T-cell (primary cell): Measurements from ENCODE around the gene C16orf95. TPM values are rescaled to one million over a fixed set of nuclear protein-coding genes. Genes with fewer than 3 reads are reported as not detected.

Source experiments
- ATAC-seq, 4 experiments: fragments of 200-7000 bp in 3 of 4; fragments of 150-1000 bp in 1 of 4; cut with Tn5 transposase; replicated peaks in 1 of 4; 1 replicate in 3 of 4; 2 replicates in 1 of 4; pipeline ENCODE4 v1.10.0; 2021; ENCODE audit warnings: moderate library complexity in 3 of 4, mild to moderate bottlenecking in 2 of 4, moderate number of reproducible peaks in 1 of 4
- CTCF ChIA-PET, 2 donors: fragments of 300-600 bp; sonication (Branson Sonifier 250); formaldehyde crosslinking; loops; one replicate each; lab custom pipeline; 2022; ENCODE audit warnings: antibody characterized with exemption in 2 of 2; lab: Charles Lee
- POLR2A ChIA-PET, 2 donors: fragments of 300-600 bp; sonication (Branson Sonifier 250); formaldehyde crosslinking; loops; one replicate each; lab custom pipeline; 2022; ENCODE audit warnings: antibody characterized with exemption in 2 of 2; lab: Charles Lee
- DNase-seq, 35 experiments: peaks; one replicate each; pipeline versions ENCODE4 v3.0.0 to v3.0.0-alpha.2; 2013 to 2023
- H3K27ac ChIP-seq: one replicate; pipeline ENCODE4 v1.5.1; 2013; ENCODE audit warnings: low read length
- H3K27me3 ChIP-seq, 2 experiments: replicated peaks in 1 of 2; 1 replicate in 1 of 2; 2 replicates in 1 of 2; pipeline versions ENCODE4 v1.6.1 to v1.7.0; 2013; ENCODE audit warnings: low read length in 1 of 2, mixed read lengths in 1 of 2; ENCODE audit not compliant: control insufficient read depth in 2 of 2, insufficient read depth in 2 of 2; ENCODE audit errors: extremely low read depth in 1 of 2
- H3K36me3 ChIP-seq, 2 donors: 1 replicate in 1 of 2; 2 replicates in 1 of 2; pipeline versions ENCODE4 v1.6.1 to v1.7.0; 2013; ENCODE audit warnings: low read length in 1 of 2; ENCODE audit not compliant: control insufficient read depth in 2 of 2, insufficient read depth in 1 of 2; ENCODE audit errors: extremely low read depth in 1 of 2
- H3K4me1 ChIP-seq, 2 experiments: 1 replicate in 1 of 2; 2 replicates in 1 of 2; pipeline versions ENCODE4 v1.6.1 to v1.7.0; 2013; ENCODE audit warnings: low read length in 2 of 2, mixed read lengths in 1 of 2; ENCODE audit not compliant: insufficient read depth in 2 of 2, control insufficient read depth in 1 of 2; ENCODE audit errors: extremely low read depth in 1 of 2
- H3K4me3 ChIP-seq, 2 donors: 1 replicate in 1 of 2; 2 replicates in 1 of 2; pipeline versions ENCODE4 v1.5.1 to v1.7.0; 2013; ENCODE audit warnings: mild to moderate bottlenecking in 2 of 2, low read length in 1 of 2, moderate library complexity in 1 of 2; ENCODE audit not compliant: control insufficient read depth in 1 of 2; ENCODE audit errors: extremely low read depth in 1 of 2
- H3K9me3 ChIP-seq: 2 replicates; pipeline ENCODE4 v1.7.0; 2013
- H3K27ac Mint-ChIP-seq, 2 donors: one replicate each; pipeline ENCODE4 v1.8.0; 2020 to 2021; ENCODE audit warnings: mild to moderate bottlenecking in 2 of 2, mixed read lengths in 2 of 2
- H3K27me3 Mint-ChIP-seq, 2 donors: one replicate each; pipeline ENCODE4 v1.8.0; 2021 to 2022; ENCODE audit warnings: mixed read lengths in 2 of 2
- H3K36me3 Mint-ChIP-seq: one replicate; pipeline ENCODE4 v1.8.0; 2021; ENCODE audit warnings: mixed read lengths
- H3K4me1 Mint-ChIP-seq, 3 donors: one replicate each; pipeline ENCODE4 v1.8.0; 2020 to 2022; ENCODE audit warnings: mixed read lengths in 3 of 3, mild to moderate bottlenecking in 1 of 3
- H3K4me3 Mint-ChIP-seq, 3 donors: one replicate each; pipeline ENCODE4 v1.8.0; 2020 to 2022; ENCODE audit warnings: mild to moderate bottlenecking in 3 of 3, mixed read lengths in 3 of 3, moderate library complexity in 3 of 3
- H3K9me3 Mint-ChIP-seq, 3 donors: one replicate each; pipeline ENCODE4 v1.8.0; 2020 to 2022; ENCODE audit warnings: mixed read lengths in 3 of 3
- WGBS: methylation state at CpG from one replicate; pipeline ENCODE4 v1.1.5; 2013; ENCODE audit warnings: missing lambda C conversion rate; ENCODE audit not compliant: insufficient coverage; 5-methylcytosine and 5-hydroxymethylcytosine counted together
- total RNA-seq, 35 experiments: library from RNA in 6 of 35; stranded (reverse) in 6 of 35; fragments of 120-200 nt in 1 of 35; gene quantifications; one replicate each; pipeline versions ENCODE4 v1.2.1 to v1.2.4 and lab custom pipeline; 2013 to 2026

The C16orf95 gene
- total RNA-seq, 5 donors from 2014 or later (not counting 1 experiment from before 2014, with no cell fraction given): 0.98 to 3.1 (median 2.6) TPM

DNA sequence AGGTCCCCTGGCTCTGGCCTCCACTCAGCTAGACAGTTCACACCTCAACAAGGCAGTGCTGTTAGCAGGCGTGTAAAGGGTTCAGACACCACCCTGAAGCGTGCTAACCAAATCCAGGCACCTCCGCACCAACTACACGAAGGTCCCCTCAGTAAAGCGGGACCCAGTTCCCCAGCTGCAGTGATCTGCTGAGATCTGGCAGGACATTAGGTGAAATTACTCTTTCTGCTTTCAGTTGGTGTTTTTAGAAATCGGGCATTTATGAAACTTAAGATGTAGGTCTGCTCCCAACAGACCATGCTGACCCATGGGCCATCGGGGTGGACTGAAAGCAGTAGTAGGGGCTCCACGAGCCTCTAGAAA is 39.3 kb upstream of the C16orf95 start:
- DNase-seq: no peak
- WGBS: 97% methylated on average over 5 of the region's 8 CpGs
- H3K9me3 ChIP-seq: no peaks in the 10 kb centered on the region
- no peak overlapping the region for H3K4me3 ChIP-seq
- H3K36me3 Mint-ChIP-seq: peaks cover 31% of the 10 kb centered on the region
- H3K27me3 ChIP-seq: no peaks in the 10 kb centered on the region
- H3K9me3 Mint-ChIP-seq: no peaks in the 10 kb centered on the region
- ATAC-seq: no peak
- H3K4me1 Mint-ChIP-seq: peaks cover 3 to 4% (median 3%) of the 10 kb centered on the region in 3 donors
- ChIA-PET CTCF (no interaction called here), POLR2A (no interaction called here)
- H3K27me3 Mint-ChIP-seq: no peaks in the 10 kb centered on the region
- H3K27ac ChIP-seq: no peak overlapping the region
- no peak overlapping the region for H3K4me3 Mint-ChIP-seq
- H3K4me1 ChIP-seq: peaks cover 0 to 3% of the 10 kb centered on the region in 2 experiments
- no peak overlapping the region for H3K27ac Mint-ChIP-seq
- peaks cover 16 to 53% of the 10 kb centered on the region in 2 donors for H3K36me3 ChIP-seq

DNA sequence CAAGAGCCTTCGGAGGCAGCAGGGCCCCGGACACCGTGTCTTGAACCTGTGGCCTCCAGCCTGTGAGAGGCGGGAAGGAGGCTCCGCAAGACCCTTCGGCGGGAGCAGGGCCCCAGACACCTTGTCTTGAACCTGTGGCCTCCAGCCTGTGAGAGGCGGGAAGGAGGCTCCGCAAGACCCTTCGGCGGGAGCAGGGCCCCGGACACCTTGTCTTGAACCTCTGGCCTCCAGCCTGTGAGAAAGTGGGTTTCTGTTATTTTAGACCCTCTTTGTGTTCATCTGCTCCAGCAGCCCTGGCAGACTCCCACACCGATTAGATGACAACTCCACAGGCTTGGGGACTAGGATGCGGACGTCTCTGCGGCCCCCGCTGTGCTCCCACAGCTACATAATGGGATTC is 36.4 kb upstream of the C16orf95 start:
- Histone ChIP-seq H3K4me1 (no peaks in the 10 kb centered on the region), H3K36me3 (peaks cover 20 to 29% of the 10 kb centered on the region in 2 donors), H3K27me3 (no peaks in the 10 kb centered on the region), H3K4me3 (no peak overlapping the region), H3K27ac (no peak overlapping the region), H3K9me3 (no peaks in the 10 kb centered on the region)
- H3K4me1 Mint-ChIP-seq: peaks cover 5 to 12% (median 6%) of the 10 kb centered on the region in 3 donors
- ChIA-PET CTCF (no interaction called here), POLR2A (no interaction called here)
- H3K9me3 Mint-ChIP-seq: no peaks in the 10 kb centered on the region
- no peak for DNase-seq
- H3K27me3 Mint-ChIP-seq: no peaks in the 10 kb centered on the region
- ATAC-seq: no peak
- WGBS: 93% methylated on average over 16 of the region's 17 CpGs
- H3K27ac Mint-ChIP-seq: no peak overlapping the region
- peaks cover 24% of the 10 kb centered on the region for H3K36me3 Mint-ChIP-seq
- H3K4me3 Mint-ChIP-seq: no peak overlapping the region

DNA sequence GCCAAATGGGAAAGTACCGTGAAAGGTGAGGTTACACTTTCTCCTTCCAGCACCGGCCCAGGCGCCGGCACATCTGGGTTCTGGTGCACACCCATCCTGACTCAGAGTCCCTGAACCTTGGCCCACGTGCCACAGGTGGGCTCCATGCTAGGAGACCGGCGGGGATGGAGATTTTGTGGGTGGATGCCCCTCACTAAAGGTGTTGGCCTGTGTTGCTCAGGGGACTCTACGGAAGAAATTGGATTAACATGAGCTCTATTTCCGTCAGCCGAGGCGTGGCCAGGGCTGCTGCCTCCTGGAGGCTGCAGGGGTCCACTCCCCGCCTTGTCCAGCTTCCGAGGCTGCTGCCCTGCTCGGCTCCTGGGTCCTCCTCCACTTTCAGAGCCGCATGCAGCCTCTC is 35.6 kb upstream of the C16orf95 start:
- H3K4me1 Mint-ChIP-seq: peaks cover 5 to 12% (median 8%) of the 10 kb centered on the region in 3 donors
- POLR2A ChIA-PET: no interaction called here
- H3K4me1 ChIP-seq: no peaks in the 10 kb centered on the region
- no peak for ATAC-seq
- no peaks in the 10 kb centered on the region for H3K9me3 Mint-ChIP-seq
- no peaks in the 10 kb centered on the region for H3K9me3 ChIP-seq
- no peak for DNase-seq
- no peak overlapping the region for H3K27ac Mint-ChIP-seq
- H3K36me3 Mint-ChIP-seq: peaks cover 18% of the 10 kb centered on the region
- H3K36me3 ChIP-seq: peaks cover 21 to 25% of the 10 kb centered on the region in 2 donors
- no peak overlapping the region for H3K27ac ChIP-seq
- no peaks in the 10 kb centered on the region for H3K27me3 Mint-ChIP-seq
- H3K4me3 Mint-ChIP-seq: no peak overlapping the region
- H3K4me3 ChIP-seq: no peak overlapping the region
- 93% methylated on average over 15 of the region's 15 CpGs for WGBS
- CTCF ChIA-PET: no interaction called here
- H3K27me3 ChIP-seq: no peaks in the 10 kb centered on the region

DNA sequence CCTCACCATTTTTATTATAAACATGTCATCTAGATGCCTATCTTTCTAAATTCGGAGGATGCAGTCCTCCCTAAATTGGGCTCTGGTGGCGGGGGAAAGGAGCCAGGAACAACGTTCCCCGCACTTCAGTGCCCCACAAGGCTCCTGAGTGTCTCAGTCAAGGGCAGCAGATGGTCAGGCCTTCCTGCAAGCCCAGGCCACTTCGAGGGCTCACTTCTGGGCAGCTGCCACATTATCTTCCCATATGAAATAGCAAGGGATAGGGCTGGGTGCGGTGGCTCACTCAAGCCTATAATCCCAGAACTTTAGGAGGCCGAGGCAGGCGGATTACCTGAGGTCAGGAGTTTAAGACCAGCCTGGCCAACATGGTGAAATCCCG is 34.1 kb upstream of the C16orf95 start:
- Histone ChIP-seq H3K27me3 (no peaks in the 10 kb centered on the region), H3K4me3 (no peak overlapping the region), H3K27ac (no peak overlapping the region), H3K9me3 (no peaks in the 10 kb centered on the region), H3K36me3 (peaks cover 20 to 24% of the 10 kb centered on the region in 2 donors), H3K4me1 (peaks cover 0 to 6% of the 10 kb centered on the region in 2 experiments)
- ChIA-PET CTCF (no interaction called here), POLR2A (no interaction called here)
- DNase-seq: no peak
- 100% methylated on average over 3 of the region's 9 CpGs for WGBS
- Mint-ChIP-seq H3K4me1 (peaks cover 5 to 12% (median 8%) of the 10 kb centered on the region in 3 donors), H3K27ac (no peak overlapping the region), H3K4me3 (no peak overlapping the region), H3K36me3 (peaks cover 15% of the 10 kb centered on the region), H3K27me3 (no peaks in the 10 kb centered on the region), H3K9me3 (no peaks in the 10 kb centered on the region)
- no peak for ATAC-seq

DNA sequence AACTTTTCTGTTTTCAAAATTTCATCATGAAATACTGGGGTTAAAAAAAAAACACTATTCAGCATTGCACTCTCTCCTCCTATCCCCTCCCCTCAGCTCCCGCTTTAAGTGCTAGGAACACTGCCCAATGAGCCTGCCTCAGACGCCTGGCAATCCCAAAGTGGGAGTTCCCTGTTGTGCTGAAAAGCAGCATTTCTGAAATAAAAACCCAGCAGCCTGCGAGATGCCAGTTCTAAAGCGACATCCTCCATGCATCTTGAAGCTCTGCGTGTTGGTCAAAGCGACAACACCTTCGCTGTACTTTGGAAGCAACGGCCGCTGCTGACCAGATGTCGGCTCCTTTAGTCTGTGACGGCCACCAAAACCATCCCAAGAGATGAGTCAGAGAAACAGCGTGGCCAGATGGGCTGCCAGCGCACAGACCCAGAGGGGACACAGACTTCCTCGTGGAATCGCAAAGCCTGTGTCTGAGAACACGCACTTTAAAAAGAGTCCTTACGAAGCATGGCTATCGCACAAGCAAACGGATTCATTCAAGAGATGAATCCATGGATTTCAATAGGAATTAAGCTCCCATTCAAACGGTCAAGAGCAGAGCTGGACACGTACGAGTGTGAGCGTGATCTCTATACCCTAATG is 33.6 kb upstream of the C16orf95 start:
- POLR2A ChIA-PET: no interaction called here
- H3K9me3 Mint-ChIP-seq: no peaks in the 10 kb centered on the region

DNA sequence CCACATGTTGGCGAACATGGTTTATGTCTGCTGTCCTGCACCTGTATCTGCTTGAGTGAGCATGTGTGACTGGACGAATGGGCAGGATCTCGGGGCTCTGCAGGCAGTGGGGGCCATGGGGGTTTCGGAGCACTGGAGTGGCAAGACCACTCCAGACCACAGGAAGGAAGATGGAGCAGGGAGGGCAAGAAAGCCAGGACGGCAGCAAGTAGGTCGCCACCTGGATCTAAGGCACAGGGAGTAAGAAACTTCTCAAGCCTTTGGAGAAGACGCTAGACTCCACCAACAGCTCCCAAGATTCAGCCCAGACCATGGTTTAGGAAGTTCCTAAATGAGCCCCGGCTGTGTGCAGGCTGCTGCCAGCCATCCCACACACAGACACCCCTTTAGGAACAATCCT is 32.8 kb upstream of the C16orf95 start:
- no peak for DNase-seq
- no peak overlapping the region for H3K27ac ChIP-seq
- peaks cover 22 to 25% of the 10 kb centered on the region in 2 donors for H3K36me3 ChIP-seq
- POLR2A ChIA-PET: no interaction called here
- H3K4me3 ChIP-seq: no peak overlapping the region
- peak overlapping the region in 1 of 2 donors; percentile 54 for H3K27ac Mint-ChIP-seq
- no peak overlapping the region for H3K4me3 Mint-ChIP-seq
- no peaks in the 10 kb centered on the region for H3K27me3 ChIP-seq
- H3K27me3 Mint-ChIP-seq: no peaks in the 10 kb centered on the region
- peaks cover 15 to 21% (median 16%) of the 10 kb centered on the region in 3 donors for H3K4me1 Mint-ChIP-seq
- H3K9me3 Mint-ChIP-seq: no peaks in the 10 kb centered on the region
- H3K36me3 Mint-ChIP-seq: peaks cover 22% of the 10 kb centered on the region
- 86% methylated on average over 7 of the region's 8 CpGs for whole genome bisulfite sequencing
- peaks cover 0 to 18% of the 10 kb centered on the region in 2 experiments for H3K4me1 ChIP-seq
- H3K9me3 ChIP-seq: no peaks in the 10 kb centered on the region
- CTCF ChIA-PET: no interaction called here
- ATAC-seq: no peak

More for the DNA sequence above, 33.6 kb upstream of the C16orf95 start:
- Mint-ChIP-seq H3K27ac (no peak overlapping the region), H3K4me3 (no peak overlapping the region), H3K27me3 (no peaks in the 10 kb centered on the region), H3K4me1 (peaks cover 9 to 13% (median 9%) of the 10 kb centered on the region in 3 donors), H3K36me3 (peaks cover 17% of the 10 kb centered on the region)
- no peaks in the 10 kb centered on the region for H3K27me3 ChIP-seq
- no peak for DNase-seq
- H3K4me3 ChIP-seq: no peak overlapping the region
- H3K4me1 ChIP-seq: peaks cover 0 to 12% of the 10 kb centered on the region in 2 experiments
- H3K36me3 ChIP-seq: peaks cover 24 to 25% of the 10 kb centered on the region in 2 donors
- H3K9me3 ChIP-seq: no peaks in the 10 kb centered on the region
- CTCF ChIA-PET: no interaction called here
- no peak for ATAC-seq
- H3K27ac ChIP-seq: no peak overlapping the region
- 91% methylated on average over 19 of the region's 23 CpGs for WGBS
